HG03565 (cell line): ENCODE results near the gene FGFR4.
"Not testable (repeated sequence)": the region's sequence is repeated elsewhere in the genome, so short reads cannot be mapped to it uniquely, and the experiment has no call there.

ENCODE experiments used
- ATAC-seq: cut with Tn5 transposase; IDR thresholded peaks from one replicate; pipeline ENCODE4 v1.9.1; 2021; ENCODE audit warnings: mild to moderate bottlenecking, moderate library complexity; ENCODE audit not compliant: unreplicated experiment

FGFR4 gene

GRCh38 chr5:177086654-177087397 lies at the start of gene FGFR4:
Gene FGFR4 (plus strand): TSS chr5:177086915. CDS start chr5:177089603, 2,688 bp downstream.
- ATAC-seq: no peak

GRCh38 chr5:177036921-177037320 lies 49.8 kb upstream of the FGFR4 start:
- ATAC-seq: no peak

- no peak for ATAC-seq
Measured at GRCh38 chr5:177040814-177041420, 45.8 kb upstream of the FGFR4 start.

- no peak for ATAC-seq
Measured at GRCh38 chr5:177041936-177042335, 44.8 kb upstream of the FGFR4 start.

- ATAC-seq: no peak
Measured at GRCh38 chr5:177043114-177043513, 43.6 kb upstream of the FGFR4 start.

GRCh38 chr5:177043958-177044357 lies 42.8 kb upstream of the FGFR4 start:
- ATAC-seq: no peak

- no peak for ATAC-seq
Measured at GRCh38 chr5:177044641-177045040, 42.1 kb upstream of the FGFR4 start.

- no peak for ATAC-seq
Measured at GRCh38 chr5:177045631-177046030, 41.1 kb upstream of the FGFR4 start.

- not testable (repeated sequence) for ATAC-seq
Measured at GRCh38 chr5:177048531-177048930, 38.2 kb upstream of the FGFR4 start.

- ATAC-seq: no peak
Measured at GRCh38 chr5:177049285-177049684, 37.4 kb upstream of the FGFR4 start.

- ATAC-seq: no peak
Measured at GRCh38 chr5:177064500-177065277, 22.0 kb upstream of the FGFR4 start.

GRCh38 chr5:177065491-177065890 lies 21.2 kb upstream of the FGFR4 start:
- no peak for ATAC-seq

GRCh38 chr5:177066224-177066623 lies 20.5 kb upstream of the FGFR4 start:
- no peak for ATAC-seq

GRCh38 chr5:177067503-177067902 lies 19.2 kb upstream of the FGFR4 start:
- ATAC-seq: no peak

GRCh38 chr5:177070536-177071191 lies 16.1 kb upstream of the FGFR4 start:
- ATAC-seq: no peak

GRCh38 chr5:177071666-177072385 lies 14.9 kb upstream of the FGFR4 start:
- ATAC-seq: peak; percentile 49

GRCh38 chr5:177077335-177077734 lies 9.4 kb upstream of the FGFR4 start:
- no peak for ATAC-seq

GRCh38 chr5:177079606-177080005 lies 7.1 kb upstream of the FGFR4 start:
- ATAC-seq: no peak

- ATAC-seq: no peak
Measured at GRCh38 chr5:177080265-177080664, 6.5 kb upstream of the FGFR4 start.

GRCh38 chr5:177081859-177082258 lies 4.9 kb upstream of the FGFR4 start:
- ATAC-seq: no peak

- no peak for ATAC-seq
Measured at GRCh38 chr5:177083357-177083756, 3.4 kb upstream of the FGFR4 start.
